ENCODE data around the gene NTN3. TPM values are rescaled to one million over a fixed set of nuclear protein-coding genes. Genes with fewer than 3 reads are reported as not detected.

The NTN3 gene
- total and polyA plus RNA-seq, 2 donors: 0.02 to 0.71 TPM

- Histone ChIP-seq H3K4me1 (ENCODE audit: control insufficient read depth in 2 of 2, insufficient read depth in 2 of 2, low read length in 2 of 2) (no peaks in the 10 kb centered on the region), H3K36me3 (ENCODE audit: control insufficient read depth in 2 of 2, insufficient read depth in 2 of 2, low read length in 1 of 2) (peaks cover 93 to 96% of the 10 kb centered on the region in 2 donors), H3K27me3 (ENCODE audit: control insufficient read depth in 2 of 2, insufficient read depth in 1 of 2, low read length in 1 of 2) (no peaks in the 10 kb centered on the region), H3K27ac (ENCODE audit: low read depth in 1 of 2, low read length in 1 of 2) (no peak overlapping the region), H3K4me3 (ENCODE audit: low read length in 2 of 2) (no peak overlapping the region), H3K9me3 (ENCODE audit: control insufficient read depth in 2 of 2, insufficient read depth in 1 of 2, low read length in 1 of 2) (no peaks in the 10 kb centered on the region)
- no peak for DNase-seq (ENCODE audit: low read depth in 6 of 9, low spot score in 9 of 9)
- 98% methylated on average over 18 of the region's 18 CpGs for WGBS
Observed at GRCh38 chr16:2451851-2452320, 19.2 kb upstream of the NTN3 start.

DNA sequence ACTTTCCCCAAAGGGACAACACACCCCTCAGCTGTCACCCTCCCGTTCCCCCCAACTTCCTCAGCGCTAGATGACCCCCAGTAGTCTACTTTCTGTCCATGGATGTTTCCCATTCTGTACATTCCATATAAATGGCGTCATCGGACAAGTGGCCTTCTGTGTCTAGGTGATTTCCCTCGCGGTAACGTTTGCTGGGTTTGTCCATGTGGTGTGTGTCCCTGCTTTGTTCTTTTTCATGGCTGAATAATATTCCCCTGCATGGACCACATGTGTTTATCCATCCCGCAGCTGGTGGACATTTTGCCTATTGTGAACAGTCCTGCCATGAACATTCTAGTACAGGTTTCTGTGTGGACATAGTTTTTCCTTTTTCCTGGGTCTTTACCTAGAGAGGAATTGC is 18.4 kb upstream of the NTN3 start:
- Histone ChIP-seq H3K27ac (ENCODE audit: low read depth in 1 of 2, low read length in 1 of 2) (no peak overlapping the region), H3K4me3 (ENCODE audit: low read length in 2 of 2) (no peak overlapping the region), H3K27me3 (ENCODE audit: control insufficient read depth in 2 of 2, insufficient read depth in 1 of 2, low read length in 1 of 2) (no peaks in the 10 kb centered on the region), H3K4me1 (ENCODE audit: control insufficient read depth in 2 of 2, insufficient read depth in 2 of 2, low read length in 2 of 2) (no peaks in the 10 kb centered on the region), H3K36me3 (ENCODE audit: control insufficient read depth in 2 of 2, insufficient read depth in 2 of 2, low read length in 1 of 2) (peaks cover 94 to 96% of the 10 kb centered on the region in 2 donors), H3K9me3 (ENCODE audit: control insufficient read depth in 2 of 2, insufficient read depth in 1 of 2, low read length in 1 of 2) (no peaks in the 10 kb centered on the region)
- 98% methylated on average over 8 of the region's 8 CpGs for WGBS
- no peak for DNase-seq (ENCODE audit: low read depth in 6 of 9, low spot score in 9 of 9)

DNA sequence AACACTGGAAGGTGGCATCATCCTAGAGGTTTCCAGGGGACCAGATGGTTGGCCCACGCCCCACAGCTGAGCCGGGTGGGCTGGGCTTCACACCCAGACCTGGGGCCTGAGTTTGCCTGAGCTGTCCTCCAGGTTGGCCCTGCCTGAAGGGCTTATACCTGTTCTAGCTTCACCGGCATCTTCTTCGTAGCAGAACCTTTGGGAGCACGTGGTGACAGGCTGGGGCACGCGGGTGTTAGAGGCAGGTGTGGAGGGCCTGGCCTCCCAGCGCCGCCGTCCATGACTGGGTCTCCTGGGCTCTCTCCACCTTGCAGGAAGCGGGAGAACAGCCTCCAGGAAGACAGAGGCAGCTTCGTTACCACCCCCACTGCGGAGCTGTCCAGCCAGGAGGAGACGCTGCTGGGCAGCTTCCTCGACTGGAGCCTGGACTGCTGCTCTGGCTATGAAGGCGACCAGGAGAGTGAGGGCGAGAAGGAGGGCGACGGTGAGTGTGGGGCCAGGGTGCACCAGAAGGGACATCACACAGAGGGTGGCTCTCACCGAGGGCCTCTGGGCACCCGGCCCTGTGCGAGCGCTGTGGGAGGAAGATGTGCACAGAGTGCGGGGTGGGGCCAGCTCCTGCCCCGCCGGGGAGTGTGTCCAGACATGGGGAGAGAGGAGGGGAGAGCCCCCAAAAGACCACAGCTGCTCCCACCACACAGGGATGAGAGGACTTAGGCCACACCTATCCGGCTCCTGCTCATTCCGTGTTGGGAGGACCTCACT is 15.8 kb upstream of the NTN3 start:
- WGBS: 97% methylated on average over 28 of the region's 28 CpGs
- peaks cover 8 to 14% of the 10 kb centered on the region in 2 donors for H3K4me1 ChIP-seq (ENCODE audit: control insufficient read depth in 2 of 2, insufficient read depth in 2 of 2, low read length in 2 of 2)
- H3K27me3 ChIP-seq (ENCODE audit: control insufficient read depth in 2 of 2, insufficient read depth in 1 of 2, low read length in 1 of 2): no peaks in the 10 kb centered on the region
- no peak for DNase-seq (ENCODE audit: low read depth in 6 of 9, low spot score in 9 of 9)
- no peak overlapping the region for H3K27ac ChIP-seq (ENCODE audit: low read depth in 1 of 2, low read length in 1 of 2)
- peaks cover 72 to 76% of the 10 kb centered on the region in 2 donors for H3K36me3 ChIP-seq (ENCODE audit: control insufficient read depth in 2 of 2, insufficient read depth in 2 of 2, low read length in 1 of 2)
- no peaks in the 10 kb centered on the region for H3K9me3 ChIP-seq (ENCODE audit: control insufficient read depth in 2 of 2, insufficient read depth in 1 of 2, low read length in 1 of 2)
- no peak overlapping the region for H3K4me3 ChIP-seq (ENCODE audit: low read length in 2 of 2)

DNA sequence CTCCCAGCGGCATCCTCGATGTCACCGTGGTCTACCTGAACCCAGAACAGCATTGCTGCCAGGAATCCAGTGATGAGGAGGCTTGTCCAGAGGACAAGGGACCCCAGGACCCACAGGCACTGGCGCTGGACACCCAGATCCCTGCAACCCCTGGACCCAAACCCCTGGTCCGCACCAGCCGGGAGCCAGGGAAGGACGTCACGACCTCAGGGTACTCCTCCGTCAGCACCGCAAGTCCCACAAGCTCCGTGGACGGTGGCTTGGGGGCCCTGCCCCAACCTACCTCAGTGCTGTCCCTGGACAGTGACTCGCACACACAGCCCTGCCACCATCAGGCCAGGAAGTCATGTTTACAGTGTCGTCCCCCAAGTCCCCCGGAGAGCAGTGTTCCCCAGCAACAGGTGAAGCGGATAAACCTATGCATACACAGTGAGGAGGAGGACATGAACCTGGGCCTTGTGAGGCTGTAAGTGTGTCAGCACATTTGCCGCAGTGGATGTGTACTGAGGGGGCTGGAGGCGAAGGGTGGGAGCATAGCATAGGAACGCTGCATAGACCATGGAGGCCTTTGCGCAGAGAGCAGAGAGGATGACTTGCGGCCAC is 14.4 kb upstream of the NTN3 start:
- 98% methylated on average over 21 of the region's 21 CpGs for WGBS
- Histone ChIP-seq H3K4me1 (ENCODE audit: control insufficient read depth in 2 of 2, insufficient read depth in 2 of 2, low read length in 2 of 2) (peaks cover 15 to 22% of the 10 kb centered on the region in 2 donors), H3K36me3 (ENCODE audit: control insufficient read depth in 2 of 2, insufficient read depth in 2 of 2, low read length in 1 of 2) (peaks cover 58 to 62% of the 10 kb centered on the region in 2 donors), H3K9me3 (ENCODE audit: control insufficient read depth in 2 of 2, insufficient read depth in 1 of 2, low read length in 1 of 2) (no peaks in the 10 kb centered on the region), H3K4me3 (ENCODE audit: low read length in 2 of 2) (no peak overlapping the region), H3K27me3 (ENCODE audit: control insufficient read depth in 2 of 2, insufficient read depth in 1 of 2, low read length in 1 of 2) (no peaks in the 10 kb centered on the region), H3K27ac (ENCODE audit: low read depth in 1 of 2, low read length in 1 of 2) (no peak overlapping the region)
- no peak for DNase-seq (ENCODE audit: low read depth in 6 of 9, low spot score in 9 of 9)

GRCh38 chr16:2457267-2457666 is 13.8 kb upstream of the NTN3 start:
- Histone ChIP-seq H3K4me1 (ENCODE audit: control insufficient read depth in 2 of 2, insufficient read depth in 2 of 2, low read length in 2 of 2) (peaks cover 15 to 22% of the 10 kb centered on the region in 2 donors), H3K9me3 (ENCODE audit: control insufficient read depth in 2 of 2, insufficient read depth in 1 of 2, low read length in 1 of 2) (no peaks in the 10 kb centered on the region), H3K27me3 (ENCODE audit: control insufficient read depth in 2 of 2, insufficient read depth in 1 of 2, low read length in 1 of 2) (no peaks in the 10 kb centered on the region), H3K36me3 (ENCODE audit: control insufficient read depth in 2 of 2, insufficient read depth in 2 of 2, low read length in 1 of 2) (peaks cover 52 to 59% of the 10 kb centered on the region in 2 donors), H3K4me3 (ENCODE audit: low read length in 2 of 2) (no peak overlapping the region), H3K27ac (ENCODE audit: low read depth in 1 of 2, low read length in 1 of 2) (no peak overlapping the region)
- 95% methylated on average over 13 of the region's 13 CpGs for WGBS
- no peak for DNase-seq (ENCODE audit: low read depth in 6 of 9, low spot score in 9 of 9)

DNA sequence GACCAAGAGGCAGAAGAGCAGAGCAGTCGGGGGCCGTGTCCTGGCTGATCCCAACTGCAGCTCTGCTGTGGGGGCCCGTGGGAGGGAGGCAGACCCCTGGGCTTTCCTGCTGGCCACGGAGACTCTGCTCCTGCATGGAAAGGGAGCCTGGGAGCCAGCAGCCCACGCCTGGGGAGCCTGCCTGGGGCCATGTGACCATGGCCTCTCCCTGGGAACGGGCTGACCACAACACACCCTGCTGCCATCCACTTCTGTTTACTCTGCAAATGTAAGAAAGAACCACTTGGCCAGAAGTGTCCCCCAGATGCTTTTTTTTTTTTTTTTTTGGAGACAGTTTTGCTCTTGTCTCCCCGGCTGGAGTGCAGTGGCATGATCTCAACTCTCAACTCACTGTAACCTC is 13.2 kb upstream of the NTN3 start:
- no peaks in the 10 kb centered on the region for H3K9me3 ChIP-seq (ENCODE audit: control insufficient read depth in 2 of 2, insufficient read depth in 1 of 2, low read length in 1 of 2)
- peaks cover 15 to 22% of the 10 kb centered on the region in 2 donors for H3K4me1 ChIP-seq (ENCODE audit: control insufficient read depth in 2 of 2, insufficient read depth in 2 of 2, low read length in 2 of 2)
- no peak for DNase-seq (ENCODE audit: low read depth in 6 of 9, low spot score in 9 of 9)
- no peaks in the 10 kb centered on the region for H3K27me3 ChIP-seq (ENCODE audit: control insufficient read depth in 2 of 2, insufficient read depth in 1 of 2, low read length in 1 of 2)
- no peak overlapping the region for H3K27ac ChIP-seq (ENCODE audit: low read depth in 1 of 2, low read length in 1 of 2)
- no peak overlapping the region for H3K4me3 ChIP-seq (ENCODE audit: low read length in 2 of 2)
- 95% methylated on average over 7 of the region's 7 CpGs for WGBS
- H3K36me3 ChIP-seq (ENCODE audit: control insufficient read depth in 2 of 2, insufficient read depth in 2 of 2, low read length in 1 of 2): peaks cover 45 to 54% of the 10 kb centered on the region in 2 donors

DNA sequence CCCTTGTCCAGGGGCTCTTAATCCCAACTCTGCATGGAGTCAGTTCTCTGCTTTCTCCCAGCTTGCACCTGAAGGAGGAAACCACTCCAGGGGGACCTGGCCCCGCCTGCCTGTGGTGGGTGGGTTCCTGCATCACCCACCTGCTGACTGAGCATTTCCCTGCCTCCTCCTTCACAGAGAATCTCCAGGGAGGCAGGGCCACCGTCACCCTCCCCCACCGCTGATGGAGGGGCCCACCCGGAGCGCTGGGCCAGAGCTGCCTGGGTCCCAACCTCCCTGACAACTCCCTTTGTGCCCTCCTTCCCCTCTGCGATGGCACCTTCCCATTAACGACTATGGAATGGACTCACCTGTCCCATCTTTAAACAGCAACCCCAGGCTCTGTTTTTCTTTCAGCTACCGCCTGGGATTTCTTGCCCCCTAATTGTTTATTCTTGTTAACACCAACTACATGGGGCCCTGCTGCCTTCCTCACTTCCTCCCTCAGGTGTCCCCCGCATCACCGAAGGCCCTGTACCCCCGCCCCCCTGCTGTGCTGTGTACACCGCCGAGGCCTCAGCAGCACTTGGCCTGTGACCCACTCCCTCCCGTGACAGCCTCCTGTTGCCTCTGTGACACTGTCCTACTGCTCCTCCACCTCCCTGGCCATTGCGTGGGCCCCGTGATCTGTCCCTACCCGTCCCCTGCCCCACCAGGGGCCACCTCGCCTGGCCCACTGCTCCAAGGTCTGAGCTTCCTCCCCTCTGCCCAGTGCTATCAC is 12.0 kb upstream of the NTN3 start:
- no peaks in the 10 kb centered on the region for H3K27me3 ChIP-seq (ENCODE audit: control insufficient read depth in 2 of 2, insufficient read depth in 1 of 2, low read length in 1 of 2)
- peaks cover 15 to 22% of the 10 kb centered on the region in 2 donors for H3K4me1 ChIP-seq (ENCODE audit: control insufficient read depth in 2 of 2, insufficient read depth in 2 of 2, low read length in 2 of 2)
- H3K36me3 ChIP-seq (ENCODE audit: control insufficient read depth in 2 of 2, insufficient read depth in 2 of 2, low read length in 1 of 2): peaks cover 34 to 45% of the 10 kb centered on the region in 2 donors
- H3K27ac ChIP-seq (ENCODE audit: low read depth in 1 of 2, low read length in 1 of 2): peak overlapping the region in 1 of 2 donors; percentile 37
- no peaks in the 10 kb centered on the region for H3K9me3 ChIP-seq (ENCODE audit: control insufficient read depth in 2 of 2, insufficient read depth in 1 of 2, low read length in 1 of 2)
- no peak for DNase-seq (ENCODE audit: low read depth in 6 of 9, low spot score in 9 of 9)
- WGBS: 60% methylated on average over 18 of the region's 18 CpGs
- peak overlapping the region; percentile 49 to 58 for H3K4me3 ChIP-seq (ENCODE audit: low read length in 2 of 2)

DNA sequence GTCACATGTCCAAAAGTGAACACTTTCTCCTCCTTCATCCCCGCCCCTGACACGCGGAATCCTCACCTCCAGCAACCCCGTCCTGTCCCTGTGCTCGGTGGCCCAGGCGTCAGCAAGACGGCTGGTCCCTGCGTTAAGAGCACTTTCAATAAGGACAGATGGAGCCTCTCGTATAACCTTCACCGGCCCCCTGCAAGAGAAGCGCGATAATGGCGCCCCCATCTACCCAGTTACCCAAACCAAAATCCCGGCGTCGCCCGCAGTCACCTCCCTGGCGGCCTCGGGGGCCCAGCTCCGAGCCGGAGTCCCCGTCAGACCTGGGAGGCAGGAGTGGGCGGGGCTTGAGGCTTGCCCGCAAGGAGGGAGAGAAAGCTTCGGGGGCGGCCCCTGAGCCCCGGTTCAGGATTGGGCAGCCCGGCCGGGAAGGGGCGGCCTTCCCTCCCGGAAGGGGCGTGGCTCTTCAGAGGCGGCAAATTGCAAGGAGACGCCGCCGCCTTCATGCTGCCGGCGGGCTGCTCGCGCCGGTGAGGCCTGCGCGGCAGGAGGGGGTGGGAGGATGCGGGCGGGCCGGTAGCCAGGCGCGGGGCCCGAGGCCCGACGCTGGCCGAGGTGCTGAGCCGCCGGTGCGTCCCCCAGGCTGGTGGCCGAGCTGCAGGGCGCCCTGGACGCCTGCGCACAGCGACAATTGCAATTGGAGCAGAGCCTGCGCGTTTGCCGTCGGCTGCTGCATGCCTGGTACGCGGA is 11.3 kb upstream of the NTN3 start, which contains the start of gene TEDC2:
Gene TEDC2, plus strand, starts transcription at position 463 of the 744 bp plus-strand sequence. Its CDS starts 36 bp downstream, at position 499.
- Histone ChIP-seq H3K9me3 (ENCODE audit: control insufficient read depth in 2 of 2, insufficient read depth in 1 of 2, low read length in 1 of 2) (no peaks in the 10 kb centered on the region), H3K4me3 (ENCODE audit: low read length in 2 of 2) (peak within 1 kb of the TSS; percentile 49 to 58), H3K27ac (ENCODE audit: low read depth in 1 of 2, low read length in 1 of 2) (peak within 1 kb of the TSS in 1 of 2 donors; percentile 37)

More for the DNA sequence above, 11.3 kb upstream of the NTN3 start, which contains the start of gene TEDC2:
- Histone ChIP-seq H3K36me3 (ENCODE audit: control insufficient read depth in 2 of 2, insufficient read depth in 2 of 2, low read length in 1 of 2) (peaks cover 27 to 39% of the 10 kb centered on the region in 2 donors), H3K27me3 (ENCODE audit: control insufficient read depth in 2 of 2, insufficient read depth in 1 of 2, low read length in 1 of 2) (no peaks in the 10 kb centered on the region), H3K4me1 (ENCODE audit: control insufficient read depth in 2 of 2, insufficient read depth in 2 of 2, low read length in 2 of 2) (peaks cover 15 to 22% of the 10 kb centered on the region in 2 donors)
- peak; percentile 86 to 98 (median 94) for DNase-seq (ENCODE audit: low read depth in 6 of 9, low spot score in 9 of 9)
- WGBS: under 1% methylated on average over 66 of the region's 66 CpGs

Measured in thymus (tissue), 11 donors.